NCI-H69 (cell line): ENCODE measurements around the gene SUGP2.

Experiments used
- DNase-seq: peaks from one replicate; lab custom pipeline; 2025; lab: John Stamatoyannopoulos, UW

Gene SUGP2

GRCh38 chr19:19059018-19059836, 25.9 kb upstream of the SUGP2 start:
- no peak for DNase-seq

- DNase-seq, result no peak
Observed at GRCh38 chr19:19057720-19058119, 24.4 kb upstream of the SUGP2 start.

GRCh38 chr19:19057317-19057716, 24.0 kb upstream of the SUGP2 start:
- DNase-seq, result no peak

- DNase-seq, result no peak
Observed at GRCh38 chr19:19056636-19057275, 23.4 kb upstream of the SUGP2 start.

- DNase-seq, result no peak
Observed at GRCh38 chr19:19055701-19056100, 22.4 kb upstream of the SUGP2 start.

- no peak for DNase-seq
Observed at GRCh38 chr19:19054939-19055440, 21.7 kb upstream of the SUGP2 start.

GRCh38 chr19:19054315-19054938, 21.1 kb upstream of the SUGP2 start:
- DNase-seq, result no peak

GRCh38 chr19:19053508-19054314, 20.4 kb upstream of the SUGP2 start:
- peak; percentile 67 for DNase-seq

GRCh38 chr19:19052921-19053320, 19.6 kb upstream of the SUGP2 start:
- DNase-seq, result no peak

- no peak for DNase-seq
Observed at GRCh38 chr19:19051478-19052213, 18.3 kb upstream of the SUGP2 start.

- no peak for DNase-seq
Observed at GRCh38 chr19:19050731-19051130, 17.4 kb upstream of the SUGP2 start.

- no peak for DNase-seq
Observed at GRCh38 chr19:19050104-19050503, 16.8 kb upstream of the SUGP2 start.

GRCh38 chr19:19049406-19049805, 16.1 kb upstream of the SUGP2 start:
- DNase-seq, result no peak

- no peak for DNase-seq
Observed at GRCh38 chr19:19043881-19044280, 10.6 kb upstream of the SUGP2 start.

GRCh38 chr19:19043481-19043880, 10.2 kb upstream of the SUGP2 start:
- no peak for DNase-seq

GRCh38 chr19:19042732-19043280, 9.5 kb upstream of the SUGP2 start:
- DNase-seq, result no peak

GRCh38 chr19:19040417-19040816, 7.1 kb upstream of the SUGP2 start:
- no peak for DNase-seq

GRCh38 chr19:19039901-19040300, 6.6 kb upstream of the SUGP2 start:
- no peak for DNase-seq

GRCh38 chr19:19034204-19034624, 897 bp upstream of the SUGP2 start:
- peak; percentile 91 for DNase-seq

GRCh38 chr19:19033176-19033425, 216 bp downstream of the SUGP2 start:
- DNase-seq, result no peak

- peak; percentile 69 for DNase-seq
Observed at GRCh38 chr19:19032420-19033175, 719 bp downstream of the SUGP2 start.
